GM21825 (cell line): ENCODE measurements around the gene TRPV6.

Experiments
- ATAC-seq: cut with Tn5 transposase; IDR thresholded peaks from one replicate; pipeline ENCODE4 v1.9.1; 2021; ENCODE audit warnings: mild to moderate bottlenecking, moderate library complexity; ENCODE audit not compliant: unreplicated experiment

The TRPV6 gene

GRCh38 chr7:142885311-142886230, at the start of gene TRPV6:
TSS of gene TRPV6 (minus strand) at chr7:142885745.
- no peak for ATAC-seq

DNA sequence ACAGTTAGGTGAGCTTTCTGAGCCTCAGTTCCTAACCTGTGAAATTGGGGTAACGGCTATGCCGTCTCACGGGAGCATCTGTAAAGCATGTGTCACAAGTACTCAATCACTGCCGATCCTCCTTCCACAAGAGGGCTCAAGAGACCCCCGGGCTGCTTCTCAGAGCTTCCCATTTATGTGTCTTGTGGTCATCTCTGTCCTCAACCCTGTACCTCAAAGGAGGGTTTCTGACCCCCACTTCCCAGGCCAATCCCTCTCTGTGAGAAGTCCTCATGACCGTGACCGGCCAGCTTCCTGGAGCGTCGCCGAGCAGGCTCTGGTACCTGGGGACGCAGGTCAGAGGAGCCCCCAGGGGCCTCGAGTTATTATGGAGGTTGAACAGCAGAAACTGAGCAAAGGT, 48.5 kb upstream of the TRPV6 start:
- ATAC-seq, result no peak

DNA sequence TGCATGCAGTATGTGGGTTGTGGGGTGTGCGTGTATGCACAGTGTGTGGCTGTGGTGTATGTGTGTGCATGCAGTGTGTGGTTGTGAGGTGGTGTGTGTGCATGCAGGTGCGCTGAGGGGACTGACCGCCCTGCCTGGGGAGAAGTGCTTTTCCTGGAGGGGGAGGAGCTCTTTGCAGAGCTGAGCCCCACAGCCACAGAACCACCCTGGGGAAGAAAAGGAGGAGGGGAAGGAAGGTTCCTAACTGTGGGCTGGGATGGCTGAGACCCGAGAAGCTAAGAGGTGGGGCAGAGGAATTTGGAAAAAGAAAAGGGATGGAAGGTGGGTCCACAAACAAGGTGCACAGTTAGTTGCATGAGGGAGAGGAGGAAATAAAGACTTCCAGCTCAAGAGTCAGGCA, 48.1 kb upstream of the TRPV6 start, which contains the start of gene TRPV5:
Gene TRPV5 (minus strand): TSS at position 123 of the 400 bp plus-strand sequence. CDS start 287 bp downstream, outside the sequence.
- ATAC-seq, result no peak

- no peak for ATAC-seq
These were observed 47.5 kb upstream of the TRPV6 start for GRCh38 chr7:142933092-142933475.

- no peak for ATAC-seq
These were observed 47.0 kb upstream of the TRPV6 start for GRCh38 chr7:142932386-142933091.

- no peak for ATAC-seq
These were observed 44.7 kb upstream of the TRPV6 start for GRCh38 chr7:142930126-142930730.

DNA sequence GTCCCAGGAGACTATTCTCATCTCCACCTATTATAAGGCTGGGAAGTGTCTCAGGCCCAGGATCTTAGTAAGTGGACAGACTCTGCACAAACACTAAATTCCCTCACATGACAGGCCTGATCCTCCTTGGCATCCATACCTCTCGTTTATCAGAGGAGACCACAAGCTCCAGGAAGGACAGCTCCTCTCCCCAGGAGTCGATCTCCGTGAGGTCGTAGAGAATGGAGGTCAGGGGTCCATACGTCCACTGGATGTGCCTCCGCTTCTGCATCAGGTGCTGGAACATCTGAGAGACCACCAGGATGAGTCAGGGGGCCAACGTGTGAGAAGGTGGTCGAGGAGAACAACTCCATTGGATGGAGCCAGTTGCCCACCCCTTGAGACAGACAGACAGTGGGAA, 42.4 kb upstream of the TRPV6 start:
- no peak for ATAC-seq

- ATAC-seq, result no peak
These were observed 41.7 kb upstream of the TRPV6 start for GRCh38 chr7:142927085-142927745.

DNA sequence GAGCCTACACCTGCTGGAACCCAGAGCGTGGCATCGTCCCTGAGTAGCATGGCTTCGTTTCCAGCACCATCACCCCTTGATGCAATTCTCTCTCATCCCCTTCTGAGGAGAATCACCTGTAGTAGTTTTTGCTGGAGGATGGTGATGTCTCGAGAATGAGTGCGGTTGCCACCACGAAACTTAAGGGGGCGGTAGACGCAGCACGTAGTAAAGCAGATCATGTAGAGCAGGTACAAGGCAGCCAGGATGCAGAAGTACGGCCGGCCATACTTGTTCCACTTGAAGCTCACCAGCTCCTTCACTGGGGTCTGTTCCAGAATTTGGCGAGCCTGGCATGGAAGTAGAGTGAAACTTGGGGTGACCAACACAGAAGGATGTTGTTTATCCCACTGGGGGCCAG, 39.9 kb upstream of the TRPV6 start:
- no peak for ATAC-seq

GRCh38 chr7:142923391-142923790, 37.8 kb upstream of the TRPV6 start:
- no peak for ATAC-seq

DNA sequence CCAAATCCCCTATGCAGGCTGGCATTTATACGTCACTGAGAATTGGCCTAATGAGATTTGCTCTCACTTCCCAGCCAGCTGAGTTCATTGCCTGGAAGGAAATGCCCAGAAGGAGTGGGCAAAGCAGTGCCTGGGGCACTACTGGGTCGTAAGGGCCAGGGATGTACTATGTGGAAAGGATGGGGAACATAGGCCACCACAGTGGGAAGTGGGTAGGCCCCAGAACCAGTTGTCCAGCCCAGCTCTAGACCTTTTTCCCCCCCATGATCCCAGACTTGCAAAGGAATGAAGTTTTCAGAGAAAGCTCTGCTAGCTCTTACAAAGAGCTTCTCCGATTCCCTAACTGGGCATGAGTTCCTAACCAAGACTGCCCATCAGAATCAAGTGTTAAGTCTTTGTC, 34.1 kb upstream of the TRPV6 start:
- no peak for ATAC-seq

DNA sequence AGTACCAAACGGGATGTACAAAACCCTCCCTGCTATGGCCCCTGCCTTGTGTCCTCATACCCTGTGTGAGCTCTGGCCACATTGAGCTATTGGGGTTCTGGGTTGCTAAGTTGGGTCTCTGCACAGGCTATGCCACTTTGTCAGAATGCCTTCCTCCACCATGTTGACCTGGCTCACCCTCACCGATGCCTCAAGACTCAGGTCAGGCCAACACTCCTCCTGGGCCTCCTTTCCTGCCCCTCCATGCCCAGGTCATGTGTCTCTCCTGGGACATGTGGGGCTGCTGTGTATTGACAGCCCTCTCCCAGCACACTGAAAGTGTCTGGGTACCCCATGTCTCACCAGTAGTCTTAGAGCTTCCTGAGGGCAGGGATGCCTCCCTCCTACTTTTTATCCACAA, 33.4 kb upstream of the TRPV6 start:
- no peak for ATAC-seq

DNA sequence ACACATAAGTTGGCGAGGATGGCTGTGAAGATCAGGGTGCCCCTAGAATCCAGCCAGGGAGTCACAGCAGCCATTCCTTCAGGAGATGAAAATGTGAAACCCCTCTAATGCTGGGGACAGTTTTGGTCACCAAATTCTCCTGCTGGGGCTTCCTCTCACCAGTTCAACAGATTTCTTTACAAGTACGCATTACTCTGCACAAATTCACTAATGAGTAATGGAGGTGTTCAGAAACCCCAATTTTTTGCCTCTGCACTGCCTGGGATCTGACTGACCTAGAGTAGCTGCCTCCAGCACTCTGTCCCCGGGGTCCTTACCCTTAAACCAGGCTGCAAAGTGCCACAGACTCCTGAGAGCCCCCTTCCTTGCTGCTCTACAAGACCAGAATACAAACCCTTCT, 31.9 kb upstream of the TRPV6 start:
- ATAC-seq, result no peak

DNA sequence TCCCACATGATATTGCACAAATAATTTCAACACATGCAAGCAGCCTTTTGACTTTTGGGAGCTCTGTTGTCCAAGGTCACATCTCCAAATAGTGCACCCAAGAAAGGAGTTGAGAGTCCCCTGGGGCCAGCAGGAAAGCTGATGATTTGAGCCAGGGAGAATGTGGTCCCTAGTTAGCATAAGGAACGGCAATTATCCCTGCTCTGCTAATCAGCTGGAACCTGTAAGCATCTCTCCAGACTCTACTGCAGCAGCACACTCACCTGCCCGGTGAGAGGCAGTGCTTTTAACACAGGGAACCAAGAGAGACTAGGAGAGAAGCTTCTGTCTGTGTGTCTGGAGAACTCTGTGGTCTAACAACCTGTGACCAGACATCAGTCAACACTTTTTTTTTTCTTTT, 31.0 kb upstream of the TRPV6 start:
- no peak for ATAC-seq

DNA sequence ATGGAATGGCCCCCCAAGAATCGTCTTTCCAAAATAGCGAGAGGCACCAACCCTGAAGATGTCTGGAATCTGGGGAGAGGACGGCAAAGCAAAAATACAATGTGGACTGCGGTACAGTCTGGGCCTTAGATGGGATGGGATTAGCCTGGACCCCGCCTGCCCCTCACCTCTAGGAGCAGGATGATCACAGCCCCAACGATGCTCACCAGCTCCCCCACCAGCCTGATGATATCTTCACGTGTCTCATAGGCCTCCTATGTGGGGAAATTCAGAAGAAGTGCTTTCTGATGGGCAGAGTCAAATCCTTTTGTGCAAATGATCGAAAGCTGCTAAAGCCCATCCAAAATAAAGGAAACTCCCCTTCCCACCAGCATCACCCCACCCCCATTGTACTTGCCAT, 29.8 kb upstream of the TRPV6 start:
- no peak for ATAC-seq

- ATAC-seq, result no peak
These were observed 28.6 kb upstream of the TRPV6 start for GRCh38 chr7:142914121-142914520.

GRCh38 chr7:142913566-142913965, 28.0 kb upstream of the TRPV6 start:
- ATAC-seq, result no peak

DNA sequence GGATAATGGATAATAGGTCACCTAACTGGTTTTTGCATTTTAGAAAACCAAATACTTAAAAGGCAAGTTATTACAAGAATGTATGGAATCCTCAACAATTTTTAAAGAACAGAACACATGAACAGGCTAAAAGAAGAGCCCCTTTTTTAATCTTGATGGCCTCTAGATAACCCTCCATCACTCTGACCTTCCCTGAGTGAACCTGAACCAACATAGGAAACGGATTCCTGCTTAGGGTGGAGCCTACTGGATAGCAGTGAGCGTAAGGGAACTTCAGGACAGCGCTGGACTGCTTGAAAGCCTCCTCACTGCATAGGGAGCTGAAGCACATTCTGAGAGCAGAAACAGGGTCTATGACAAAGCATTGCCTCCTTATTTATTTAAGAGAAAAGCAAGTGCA, 27.5 kb upstream of the TRPV6 start:
- ATAC-seq, result no peak

- no peak for ATAC-seq
These were observed 24.9 kb upstream of the TRPV6 start for GRCh38 chr7:142910481-142910880.

GRCh38 chr7:142910031-142910433, 24.5 kb upstream of the TRPV6 start:
- no peak for ATAC-seq
